ENCODE measurements around the gene DISP3.
"Not testable (repeated sequence)": the region's sequence is repeated elsewhere in the genome, so short reads cannot be mapped to it uniquely, and the experiment has no call there.

Gene DISP3

DNA sequence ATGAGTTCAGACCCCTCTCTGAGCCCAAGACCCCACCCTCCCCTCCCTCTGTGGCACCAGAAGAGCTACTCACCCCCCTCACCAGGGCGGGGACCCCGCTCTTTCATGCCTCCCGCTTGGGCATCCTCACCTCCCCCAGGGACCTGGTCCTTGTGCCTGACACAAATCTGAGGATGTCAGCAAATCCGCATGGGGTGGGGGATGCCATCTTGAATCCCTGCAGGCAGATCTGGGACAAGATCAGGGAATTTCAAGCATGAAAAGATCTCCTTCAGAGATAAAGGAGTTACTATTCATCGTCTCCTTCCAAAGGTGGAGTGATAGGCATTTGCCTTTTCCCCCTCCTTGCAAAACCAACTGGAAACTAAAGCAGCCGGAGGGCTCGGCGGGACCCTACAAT is 81.1 kb downstream of the DISP3 start:
- no peak for DNase-seq

- no peak for DNase-seq
Measured at GRCh38 chr1:11561740-11562139, 82.8 kb downstream of the DISP3 start.

DNA sequence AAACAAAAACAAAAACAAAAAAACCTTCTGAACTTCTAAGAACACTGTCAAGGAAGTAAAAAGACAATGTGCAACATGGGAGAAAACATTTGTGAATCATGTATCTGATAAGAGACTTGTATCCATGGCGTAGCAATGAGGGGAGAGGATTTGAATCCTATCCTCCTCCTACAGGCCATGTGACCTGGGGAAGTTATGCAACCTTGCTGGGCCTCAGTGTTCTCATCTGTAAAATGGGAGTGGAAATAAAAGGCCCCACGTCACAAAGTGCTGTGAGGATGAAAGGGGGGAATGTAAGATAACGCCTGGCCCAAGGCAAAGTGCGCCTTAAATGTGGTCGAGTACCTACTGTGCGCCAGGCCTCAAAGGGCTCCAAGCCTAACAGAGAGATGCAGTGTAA is 83.7 kb downstream of the DISP3 start:
- no peak for DNase-seq

DNA sequence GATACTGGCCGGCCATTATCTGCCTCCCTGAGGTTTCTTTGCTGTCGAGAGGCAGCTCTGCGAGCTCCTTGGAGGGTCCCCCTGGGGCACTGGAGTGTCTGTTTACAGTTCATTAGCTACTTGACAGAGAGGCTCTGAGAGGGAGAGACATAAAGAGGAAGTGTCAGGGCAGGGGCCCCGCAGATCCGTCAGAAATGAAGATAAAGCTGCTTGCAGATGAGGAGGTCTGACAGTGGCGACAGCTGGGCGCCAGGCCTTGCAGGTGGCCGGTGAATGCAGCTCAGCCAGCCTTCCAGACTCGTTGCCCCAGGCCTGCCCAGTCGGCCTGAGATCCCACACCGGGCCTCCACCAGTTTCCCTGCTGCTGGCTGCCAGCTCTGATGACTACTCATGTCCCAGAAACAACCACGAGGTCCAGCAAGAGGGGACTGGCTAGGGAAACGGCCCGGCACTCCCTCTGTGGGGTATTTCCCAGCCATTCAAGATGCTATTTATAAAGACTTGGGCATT is 84.7 kb downstream of the DISP3 start:
- no peak for DNase-seq

GRCh38 chr1:11564237-11564636 is 85.3 kb downstream of the DISP3 start:
- no peak for DNase-seq

GRCh38 chr1:11566042-11566850 is 87.3 kb downstream of the DISP3 start:
- no peak for DNase-seq

DNA sequence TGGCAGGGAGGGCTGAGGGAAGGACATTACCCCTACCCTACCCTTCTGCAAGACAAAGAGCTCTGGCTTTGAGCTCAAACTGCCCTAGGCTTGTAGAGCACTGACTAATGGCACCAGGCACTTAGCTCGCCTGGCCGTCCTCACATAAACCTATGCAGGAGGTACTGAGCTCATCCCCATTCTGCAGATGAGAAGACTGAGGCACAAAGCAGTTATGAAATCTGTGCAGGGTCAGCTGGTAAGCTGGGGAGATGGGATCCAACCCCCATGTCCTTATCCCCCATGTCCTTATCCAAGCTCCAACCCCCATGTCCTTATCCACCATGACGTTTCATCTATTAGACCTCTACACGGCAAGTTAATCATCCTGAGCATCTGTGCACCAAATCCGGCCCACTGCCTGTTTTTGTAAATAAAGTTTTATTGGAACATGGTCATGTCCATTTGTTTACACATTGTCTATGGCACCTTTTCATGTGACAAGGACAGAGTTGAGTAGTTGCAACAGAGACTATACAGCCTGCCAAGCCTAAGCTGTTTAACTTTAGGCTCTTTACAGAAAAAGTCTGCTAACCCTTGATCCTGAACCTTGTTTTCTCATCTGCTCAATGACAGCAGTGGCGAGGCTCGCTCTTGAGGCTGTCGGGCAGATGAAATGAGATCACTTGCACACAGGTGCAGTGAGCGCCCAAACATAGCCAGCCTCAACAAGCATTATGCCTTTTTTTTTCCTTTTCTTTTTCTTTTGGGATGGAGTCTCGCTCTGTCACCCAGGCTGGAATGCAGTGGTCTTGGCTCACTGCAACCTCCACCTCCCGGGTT is 88.5 kb downstream of the DISP3 start:
- no peak for DNase-seq

DNA sequence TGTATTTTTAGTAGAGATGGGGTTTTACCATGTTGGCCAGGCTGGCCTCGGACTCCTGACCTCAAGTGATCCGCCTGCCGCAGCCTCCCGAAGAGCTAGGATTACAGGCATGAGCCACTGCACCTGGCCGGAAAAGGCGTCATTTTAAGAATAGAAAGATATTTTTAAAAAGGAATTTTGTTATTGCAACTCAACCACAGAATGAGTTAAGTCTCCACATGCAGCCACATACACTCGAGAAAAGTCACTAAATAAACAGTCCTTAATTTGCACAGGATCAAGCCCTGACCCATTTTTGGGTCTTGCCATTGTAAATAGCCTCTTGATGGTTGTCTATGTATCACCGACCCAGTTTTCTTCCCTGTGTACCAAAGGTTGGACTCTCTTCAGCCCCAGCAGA is 89.7 kb downstream of the DISP3 start:
- no peak for DNase-seq

GRCh38 chr1:11569551-11569950 is 90.6 kb downstream of the DISP3 start:
- DNase-seq = no peak

DNA sequence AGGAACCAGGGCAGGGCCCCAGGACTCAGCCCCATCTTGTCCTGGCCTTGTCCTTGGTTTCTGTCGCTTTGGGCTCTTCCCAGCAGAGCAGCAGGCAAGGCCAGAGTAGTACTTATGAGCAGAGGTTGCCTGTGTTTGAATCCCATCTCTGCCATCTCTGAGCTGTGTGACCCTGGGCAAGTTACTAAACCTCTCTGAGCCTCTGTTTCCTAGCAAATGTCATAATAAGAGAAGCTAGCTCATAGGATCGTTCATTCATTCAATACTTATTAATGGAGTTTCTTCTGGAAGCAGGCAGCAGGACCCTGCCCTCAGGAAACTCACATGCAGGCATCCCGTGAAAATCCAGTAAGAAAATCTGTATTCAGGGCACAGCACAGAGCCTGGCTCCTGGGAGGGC is 91.0 kb downstream of the DISP3 start:
- DNase-seq = no peak

DNA sequence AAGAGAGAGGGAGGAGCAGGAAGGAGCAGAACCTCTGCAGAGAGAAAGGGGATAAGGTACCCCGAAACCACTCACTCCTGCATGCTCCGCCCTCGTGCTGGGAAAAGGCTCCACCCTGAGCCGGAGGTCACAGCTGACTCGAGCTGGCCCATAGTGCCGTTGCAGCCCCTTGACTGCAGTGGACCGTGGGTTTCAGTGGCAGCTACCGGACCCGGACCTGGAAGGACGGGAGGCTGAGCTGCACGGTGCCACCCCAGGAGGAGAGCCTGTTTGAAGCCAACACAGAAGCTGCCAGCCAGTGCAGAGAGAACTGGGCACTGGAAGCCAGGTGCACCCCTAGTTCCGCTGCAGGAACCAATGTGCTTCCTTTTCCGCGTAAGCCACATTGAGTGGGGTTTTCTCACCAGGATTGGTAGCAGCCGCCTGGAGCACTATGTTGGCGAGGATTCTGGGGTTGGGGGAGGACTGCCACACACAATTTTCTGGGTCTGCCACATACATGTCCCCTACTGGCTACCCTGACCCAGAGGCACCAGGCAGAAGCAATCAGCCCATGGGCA is 91.9 kb downstream of the DISP3 start:
- DNase-seq = no peak

GRCh38 chr1:11571906-11572616 is 93.1 kb downstream of the DISP3 start:
- no peak for DNase-seq

GRCh38 chr1:11573116-11573692 is 94.2 kb downstream of the DISP3 start:
- DNase-seq = no peak

DNA sequence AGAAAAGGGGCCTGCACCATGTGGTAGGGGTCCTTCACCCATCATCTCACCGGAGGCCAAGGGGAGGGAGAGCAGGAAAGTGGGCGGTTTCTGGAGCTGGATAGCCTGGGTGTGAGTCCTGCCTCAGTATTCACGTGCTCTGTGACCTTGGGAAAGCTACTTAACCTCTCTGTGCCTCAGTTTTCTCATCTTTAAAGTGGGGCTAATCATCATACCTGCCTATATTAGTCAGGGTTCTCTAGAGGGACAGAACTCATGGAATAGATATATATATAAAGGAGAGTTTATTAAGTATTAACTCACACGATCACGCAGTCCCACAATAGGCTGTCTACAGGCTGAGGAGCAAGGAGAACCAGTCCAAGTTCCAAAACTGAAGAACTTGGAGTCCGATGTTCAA is 96.6 kb downstream of the DISP3 start:
- no peak for DNase-seq

- DNase-seq = no peak
Measured at GRCh38 chr1:11576109-11576875, 97.3 kb downstream of the DISP3 start.

DNA sequence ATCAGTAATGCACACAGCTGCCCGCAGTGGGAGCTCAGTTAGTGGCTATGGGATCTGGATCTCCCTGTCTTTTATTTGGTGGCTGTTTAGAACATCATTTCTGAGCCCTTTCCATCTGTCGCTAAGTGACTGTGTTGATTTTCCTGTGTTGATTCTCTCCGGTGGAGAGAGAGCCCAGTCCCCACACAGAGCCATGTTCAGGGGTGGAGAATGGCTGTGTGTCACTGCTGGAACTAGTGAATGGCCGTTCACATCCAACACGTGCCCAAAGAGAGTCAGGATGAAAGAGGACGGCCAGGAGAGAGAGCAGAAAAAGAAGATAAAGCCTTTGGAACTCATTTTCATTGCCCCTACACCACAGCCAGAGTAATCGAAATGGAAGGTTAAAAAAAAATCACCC is 99.0 kb downstream of the DISP3 start:
- no peak for DNase-seq

- DNase-seq = no peak
Measured at GRCh38 chr1:11579506-11579905, 100.6 kb downstream of the DISP3 start.

DNA sequence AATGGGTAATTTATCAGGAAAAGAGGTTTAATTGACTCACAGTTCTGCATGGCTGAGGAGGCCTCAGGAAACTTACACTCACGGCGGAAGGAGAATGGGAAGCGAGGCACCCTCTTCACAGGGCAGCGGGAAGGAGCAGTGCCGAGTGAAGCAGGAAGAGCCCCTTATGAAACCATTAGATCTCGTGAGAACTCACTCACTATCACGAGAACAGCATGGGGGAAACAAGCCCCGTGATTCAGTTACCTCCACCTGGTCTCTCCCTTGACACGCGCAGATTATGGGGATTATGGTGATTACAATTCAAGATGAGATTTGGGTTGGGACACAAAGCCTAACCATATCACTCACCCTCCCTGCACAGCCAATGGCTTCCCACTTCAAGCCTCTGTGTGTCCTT is 101.1 kb downstream of the DISP3 start:
- DNase-seq = not testable (repeated sequence)

DNA sequence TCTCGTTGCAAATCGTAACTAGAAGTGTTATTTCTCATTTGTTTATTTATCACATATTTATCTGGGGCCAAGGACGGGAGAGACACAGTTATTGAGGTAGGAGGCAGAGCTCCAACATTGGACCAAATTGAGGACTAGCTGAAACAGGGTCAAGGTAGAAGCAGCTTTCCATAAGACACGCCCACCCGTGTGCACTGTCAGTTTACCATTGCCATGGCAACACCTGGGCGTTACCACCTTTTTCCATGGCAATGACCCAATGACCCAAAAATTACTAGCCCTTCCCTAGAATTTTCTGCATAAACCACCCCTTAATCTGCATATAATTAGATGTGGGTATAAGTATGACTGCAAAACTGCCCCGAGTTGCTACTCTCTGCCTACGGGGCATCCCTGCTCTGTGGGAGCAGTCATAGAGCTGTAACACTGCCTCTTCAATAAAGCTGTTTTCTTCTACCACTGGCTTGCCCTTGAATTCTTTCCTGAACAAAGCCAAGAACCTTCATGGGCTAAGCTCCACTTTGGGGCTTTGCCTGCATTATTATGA is 102.6 kb downstream of the DISP3 start:
- DNase-seq = no peak

- DNase-seq = no peak
Measured at GRCh38 chr1:11585389-11585788, 106.4 kb downstream of the DISP3 start.

All from CD4-positive, alpha-beta T cell treated with Interleukin-21 for 1 hour (primary cell).